Stimulated activated CD8-positive, alpha-beta memory T cell treated with anti-CD3 and anti-CD28 coated beads, Interleukin-15, amount 100 ng/mL, for 1 hour (primary cell): ENCODE measurements around the gene SMG1.
"Not testable (repeated sequence)": the region's sequence is repeated elsewhere in the genome, so short reads cannot be mapped to it uniquely, and the experiment has no call there.

Experiments used
- DNase-seq: peaks from one replicate; pipeline ENCODE4 v3.0.0-alpha.2; 2020; ENCODE audit warnings: low read depth

SMG1 gene

DNA sequence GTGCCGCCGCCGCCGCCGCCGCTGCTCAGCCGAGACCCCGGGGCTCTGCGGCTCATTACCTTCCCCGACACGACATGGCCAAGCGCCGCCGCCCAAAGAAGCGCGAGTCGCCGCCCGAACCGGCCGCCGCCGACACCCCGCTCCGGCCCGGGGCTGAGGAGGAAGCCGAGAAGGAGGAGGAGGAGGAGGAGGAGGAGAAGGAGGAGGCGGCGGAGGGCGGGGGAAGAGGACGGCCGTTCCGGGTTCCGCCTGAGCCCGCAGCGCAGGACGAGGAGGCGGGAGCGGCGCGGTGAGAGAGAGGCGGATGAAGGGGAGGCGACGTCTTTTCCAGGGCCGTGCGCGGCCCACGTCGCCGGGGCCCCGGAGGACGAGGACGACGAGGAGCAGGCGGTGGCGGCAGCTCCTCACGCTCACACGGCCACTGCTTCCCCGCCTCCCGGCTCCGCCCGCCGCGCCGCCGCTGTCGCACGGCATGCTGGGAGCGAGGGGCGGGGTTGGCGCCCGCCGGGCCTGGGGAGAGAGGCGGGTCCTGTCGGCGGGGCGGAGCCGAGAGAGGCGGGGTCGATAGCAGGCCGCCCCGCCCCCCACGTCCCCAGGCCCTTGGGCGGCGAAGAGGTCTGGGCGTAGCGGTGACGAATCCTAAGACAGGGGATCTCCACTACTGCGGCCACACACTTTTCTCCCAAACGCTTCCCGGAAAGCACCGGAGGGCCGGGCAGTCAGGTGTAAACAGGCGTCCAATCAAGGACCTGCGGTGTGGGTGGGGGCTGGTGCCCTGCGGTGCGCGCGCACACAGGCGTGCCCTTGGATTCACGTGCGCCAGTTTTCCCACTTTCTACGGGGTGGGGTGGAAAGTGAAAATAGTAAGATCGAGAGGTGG, at the start of gene SMG1:
TSS of gene SMG1 (minus strand) at position 423 of the 880 bp plus-strand sequence. CDS start at position 56, 367 bp downstream.
- peak; percentile 81 for DNase-seq

DNA sequence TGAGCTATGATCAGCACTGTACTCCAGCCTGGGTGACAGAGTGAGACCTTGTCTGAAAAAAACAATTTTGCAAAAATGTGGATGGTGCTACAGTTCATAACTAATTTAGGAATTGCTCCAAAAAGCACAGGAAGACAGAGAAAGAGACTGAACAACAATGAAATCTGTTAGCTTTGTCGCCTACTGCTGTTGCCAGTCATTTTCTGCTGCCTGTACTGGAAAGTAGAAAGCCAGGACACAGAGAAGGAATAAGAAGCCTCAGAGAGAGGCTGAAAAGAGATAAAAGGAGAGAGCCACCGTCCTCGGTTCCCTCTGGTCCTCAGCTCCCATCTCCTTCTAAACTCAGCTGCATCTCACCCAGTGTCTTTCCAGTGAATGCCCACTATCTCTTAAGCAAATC, 48.9 kb upstream of the SMG1 start:
- no peak for DNase-seq

DNA sequence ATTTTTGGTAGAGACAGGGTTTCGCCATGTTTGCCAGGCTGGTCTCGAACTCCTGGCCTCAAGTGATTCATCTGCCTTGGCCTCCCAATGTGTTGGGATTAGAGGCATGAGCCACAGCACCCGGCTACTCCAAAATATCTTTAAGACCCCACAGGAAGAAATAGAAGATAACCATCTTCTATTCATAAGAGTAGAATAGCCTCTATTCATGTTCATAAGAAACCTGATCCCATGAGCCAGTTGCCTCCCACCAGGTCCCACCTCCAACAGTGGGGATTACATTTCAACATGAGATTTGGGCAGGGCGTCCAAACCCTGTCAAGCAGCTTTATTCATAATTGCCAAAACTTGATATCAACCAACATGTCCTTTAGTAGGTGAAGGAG, 43.6 kb upstream of the SMG1 start:
- no peak for DNase-seq

DNA sequence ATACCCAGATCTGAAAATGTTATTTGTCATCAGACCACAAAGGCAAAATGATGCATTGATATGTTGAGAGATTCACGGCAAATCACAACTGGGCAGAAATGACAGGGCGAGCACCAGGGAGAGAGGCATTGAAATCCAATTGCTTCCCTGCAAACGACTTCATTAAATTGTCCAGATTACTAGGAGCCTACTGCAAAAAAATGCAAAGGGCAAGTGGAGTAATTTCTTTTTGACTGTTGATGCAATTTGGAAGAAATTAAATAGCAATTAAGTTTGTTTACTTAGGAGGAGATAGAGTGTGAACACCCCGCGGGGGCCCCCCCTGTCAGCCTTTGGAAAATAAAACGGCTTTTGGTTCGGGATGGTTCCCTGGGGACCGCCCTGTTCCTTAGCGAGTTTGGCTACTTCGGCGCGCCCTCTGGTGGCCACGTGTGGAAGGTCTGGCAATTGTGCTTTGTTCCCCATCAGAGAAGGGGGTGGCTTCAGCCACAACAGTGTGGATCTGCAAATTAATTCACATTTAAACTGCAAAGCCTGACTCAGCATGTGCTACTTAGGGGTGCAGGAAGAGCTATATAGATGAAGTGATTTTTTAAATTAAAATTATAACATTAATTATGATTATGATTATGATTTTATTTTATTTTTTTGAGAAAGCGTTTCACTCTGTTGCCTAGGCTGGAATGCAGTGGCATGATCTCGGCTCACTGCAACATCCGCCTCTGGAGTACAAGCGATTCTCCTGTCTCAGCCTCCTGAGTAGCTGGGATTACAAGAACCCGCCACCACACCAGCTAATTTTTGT, 43.0 kb upstream of the SMG1 start:
- peak; percentile 68 for DNase-seq

DNA sequence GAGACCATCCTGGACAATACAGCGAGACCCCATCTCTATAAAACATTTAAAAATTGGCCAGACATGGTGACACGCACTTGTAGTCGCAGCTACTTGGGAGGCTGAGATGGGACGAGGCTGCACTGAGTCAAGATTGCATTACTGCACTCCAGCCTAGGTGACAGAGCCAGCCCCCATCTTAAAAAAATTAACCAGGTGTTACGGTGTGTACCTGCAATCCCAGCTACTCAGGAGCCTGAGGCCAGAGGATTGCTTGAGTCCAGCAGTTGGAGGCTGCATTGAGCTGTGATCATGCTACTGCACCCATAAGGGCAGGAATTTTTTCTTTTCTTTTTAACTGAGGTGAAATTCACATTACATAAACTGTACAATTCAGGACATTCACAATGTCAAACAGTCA, 40.6 kb upstream of the SMG1 start:
- no peak for DNase-seq

DNA sequence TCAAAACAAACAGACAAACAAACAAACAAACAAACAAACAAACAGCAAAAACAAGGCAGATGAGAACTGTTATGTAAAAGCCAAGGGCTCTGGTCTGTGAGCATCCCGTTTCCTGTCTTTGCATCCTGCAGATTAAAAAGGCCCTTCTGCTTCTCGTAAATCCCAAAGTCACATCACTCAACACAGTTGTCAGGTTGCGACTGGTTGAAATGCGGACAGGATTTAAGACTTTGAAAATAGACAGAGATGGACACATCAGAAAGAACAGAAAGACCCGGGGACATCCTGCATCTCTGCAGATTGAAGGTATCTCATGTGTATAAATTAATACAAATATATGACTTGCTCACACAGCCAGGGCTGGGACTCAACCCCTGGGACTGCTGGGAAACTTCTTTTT, 39.3 kb upstream of the SMG1 start:
- DNase-seq, result no peak

DNA sequence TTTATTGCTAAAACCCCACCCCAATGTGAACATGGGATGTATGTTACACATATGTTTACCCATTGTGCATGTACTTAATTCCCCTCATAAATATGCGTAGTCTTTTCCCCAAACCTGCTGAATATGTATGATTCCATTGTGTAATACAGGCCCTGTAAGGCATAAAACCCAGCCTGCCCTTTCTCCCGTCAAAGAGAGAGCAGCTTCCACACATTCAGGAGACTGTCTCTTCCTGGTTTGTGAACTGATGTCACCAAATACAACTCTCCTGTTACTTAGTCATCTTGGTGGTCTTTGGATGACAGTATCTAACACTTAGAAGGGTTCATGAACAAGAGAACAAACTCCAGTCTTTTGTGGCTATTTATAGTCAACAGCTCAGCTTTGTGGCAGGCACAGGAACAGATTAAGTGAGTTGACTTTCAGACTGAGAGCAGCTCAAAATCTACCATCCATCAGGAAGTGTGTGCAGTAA, 32.9 kb upstream of the SMG1 start:
- DNase-seq, result no peak

DNA sequence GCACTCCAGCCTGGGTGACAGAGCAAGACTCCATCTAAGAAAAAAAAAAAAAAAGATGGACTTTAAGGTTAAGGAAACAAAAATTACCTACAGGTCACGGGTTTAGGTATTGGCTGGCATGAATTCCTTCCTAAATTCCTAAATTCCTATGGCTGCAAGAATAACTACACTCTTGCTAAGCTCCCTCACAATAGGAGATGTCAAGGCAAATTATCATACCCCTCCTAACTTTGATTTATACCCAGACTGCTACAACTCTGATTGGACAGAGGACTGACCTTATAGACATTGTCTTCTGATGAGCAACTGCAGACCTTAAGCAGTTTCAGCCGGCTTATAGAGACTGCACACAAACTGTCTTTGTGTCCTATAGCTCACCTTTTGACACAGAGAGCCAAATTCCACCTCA, 32.4 kb upstream of the SMG1 start:
- no peak for DNase-seq

DNA sequence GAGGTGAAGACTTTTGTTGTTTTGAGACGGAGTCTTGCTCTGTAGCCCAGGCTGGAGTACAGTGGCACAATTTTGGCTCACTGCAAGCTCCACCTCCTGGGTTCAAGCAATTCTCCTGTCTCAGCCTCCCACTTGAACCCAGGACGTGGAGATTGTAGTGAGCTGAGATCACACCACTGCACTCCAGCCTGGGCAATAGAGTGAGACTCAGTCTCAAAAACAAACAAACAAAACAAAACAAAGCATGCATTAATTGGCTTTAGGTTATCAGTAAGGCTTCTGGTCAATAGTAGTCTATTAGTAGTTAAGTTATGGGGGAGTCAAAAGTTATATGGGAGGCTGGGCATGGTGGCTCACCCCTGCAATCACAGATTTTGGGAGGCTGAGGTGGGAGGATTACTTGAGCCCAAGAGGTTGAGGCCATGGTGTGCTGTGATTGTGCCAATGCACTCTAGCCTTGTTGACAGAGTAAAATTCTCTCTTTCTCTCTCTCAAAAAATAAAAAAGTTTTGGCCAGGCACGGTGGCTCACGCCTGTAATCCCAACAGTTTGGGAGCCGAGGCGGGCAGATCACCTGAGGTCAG, 30.5 kb upstream of the SMG1 start:
- not testable (repeated sequence) for DNase-seq

DNA sequence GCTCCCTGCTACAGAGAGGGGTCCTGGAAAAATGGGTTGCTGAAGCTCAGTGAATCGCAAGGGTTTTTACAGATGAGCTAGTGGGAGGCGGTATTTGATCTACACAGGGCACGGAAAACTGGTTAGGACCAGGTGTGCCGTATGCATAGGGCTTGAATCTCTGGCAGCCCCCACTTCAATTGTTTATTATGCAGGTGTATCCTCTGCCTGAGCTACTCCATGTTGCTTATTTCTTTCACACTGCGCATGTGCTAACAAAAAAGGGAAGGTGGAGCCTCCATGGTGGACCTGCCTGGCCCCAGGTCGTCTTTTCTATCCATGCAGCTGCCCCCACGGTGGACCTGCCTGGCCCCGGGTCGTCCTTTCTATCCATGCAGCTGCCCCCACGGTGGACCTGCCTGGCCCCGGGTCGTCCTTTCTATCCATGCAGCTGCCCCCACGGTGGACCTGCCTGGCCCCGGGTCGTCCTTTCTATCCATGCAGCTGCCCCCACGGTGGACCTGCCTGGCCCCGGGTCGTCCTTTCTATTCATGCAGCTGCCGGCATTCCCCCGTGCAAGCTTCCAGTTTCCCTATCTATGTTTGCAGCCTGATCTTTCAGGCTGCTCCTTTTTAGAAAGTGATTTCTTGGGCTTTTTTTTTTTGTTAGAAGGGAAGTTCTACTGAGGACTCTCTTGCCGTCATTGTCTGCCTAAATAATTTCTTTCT, 29.8 kb upstream of the SMG1 start:
- not testable (repeated sequence) for DNase-seq

DNA sequence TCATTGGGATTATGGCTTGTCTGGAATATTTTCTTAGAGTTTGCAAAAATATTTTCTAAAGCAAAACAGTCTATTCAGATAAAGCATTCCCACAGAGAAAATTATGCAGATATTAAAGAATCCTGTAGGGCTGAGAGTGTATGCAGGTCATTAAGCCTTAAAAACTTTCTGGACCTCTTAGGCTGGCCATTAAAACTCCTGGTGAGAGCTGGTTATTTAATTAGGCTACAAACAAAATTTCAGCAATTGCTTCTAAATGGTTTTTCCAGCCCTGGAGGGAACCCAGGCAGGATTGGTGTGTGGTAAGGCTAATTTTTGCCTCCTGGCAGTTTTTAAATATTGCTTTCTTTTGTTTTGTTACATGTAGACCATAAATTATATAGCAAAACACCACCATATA, 27.3 kb upstream of the SMG1 start:
- no peak for DNase-seq

DNA sequence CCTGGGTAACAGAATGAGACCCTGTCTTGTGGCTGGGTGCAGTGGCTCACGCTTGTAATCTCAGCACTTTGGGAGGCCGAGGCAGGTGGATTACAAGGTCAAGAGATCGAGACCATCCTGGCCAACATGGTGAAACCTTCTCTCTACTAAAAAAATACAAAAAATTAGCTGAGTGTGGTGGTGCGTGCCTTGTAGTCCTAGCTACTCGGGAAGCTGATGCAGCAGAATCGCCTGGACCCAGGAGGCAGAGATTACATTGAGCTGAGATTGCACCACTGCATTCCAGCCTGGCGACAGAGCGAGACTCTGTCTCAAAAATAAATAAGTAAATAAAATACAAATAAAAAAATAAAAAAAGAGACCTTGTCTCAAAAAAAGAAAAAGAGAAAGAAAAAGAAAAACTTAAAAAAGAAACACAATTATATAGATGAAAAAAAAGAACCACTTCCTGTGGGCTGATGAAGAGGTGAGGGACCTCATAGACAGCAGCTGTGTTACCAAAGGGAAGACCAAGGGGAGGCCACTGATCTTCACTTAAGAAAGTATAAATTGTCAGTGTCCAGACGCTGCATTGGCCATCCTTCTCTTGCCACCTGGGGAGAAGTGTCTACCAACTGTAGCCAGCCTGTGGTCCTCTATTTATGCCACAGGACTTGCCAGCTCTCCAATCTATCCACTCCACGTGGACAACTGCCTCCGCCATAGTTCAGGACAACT, 24.4 kb upstream of the SMG1 start:
- DNase-seq, result no peak

DNA sequence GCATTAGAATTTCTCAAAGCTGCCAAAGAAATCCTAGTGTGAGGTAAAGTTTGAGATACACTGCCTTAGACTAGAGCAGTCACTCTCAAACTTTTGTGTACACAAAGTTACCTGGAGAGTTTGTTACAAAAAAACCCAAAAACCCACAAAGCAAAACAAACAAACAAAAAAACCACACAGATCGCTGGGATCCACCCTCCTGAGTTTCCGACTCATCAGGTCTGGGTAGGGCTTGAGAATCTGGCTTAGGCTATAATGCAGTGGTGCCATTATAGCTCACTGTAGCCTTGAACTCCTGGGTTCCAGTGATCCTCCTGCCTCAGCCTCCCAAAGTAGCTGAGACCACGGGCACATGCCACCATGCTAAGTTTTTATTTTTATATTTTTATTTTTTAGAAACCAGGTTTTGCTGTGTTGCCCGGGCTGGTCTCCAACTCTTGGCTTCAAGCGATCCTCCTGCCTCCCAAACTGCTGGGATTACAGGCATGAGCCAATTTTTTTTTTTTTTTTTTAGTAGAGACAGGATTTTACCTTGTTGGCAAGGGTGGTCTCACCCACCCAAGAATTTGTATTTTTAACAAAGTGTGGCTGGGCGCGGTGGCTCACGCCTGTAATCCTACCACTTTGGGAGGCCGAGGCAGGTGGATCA, 22.3 kb upstream of the SMG1 start:
- no peak for DNase-seq

DNA sequence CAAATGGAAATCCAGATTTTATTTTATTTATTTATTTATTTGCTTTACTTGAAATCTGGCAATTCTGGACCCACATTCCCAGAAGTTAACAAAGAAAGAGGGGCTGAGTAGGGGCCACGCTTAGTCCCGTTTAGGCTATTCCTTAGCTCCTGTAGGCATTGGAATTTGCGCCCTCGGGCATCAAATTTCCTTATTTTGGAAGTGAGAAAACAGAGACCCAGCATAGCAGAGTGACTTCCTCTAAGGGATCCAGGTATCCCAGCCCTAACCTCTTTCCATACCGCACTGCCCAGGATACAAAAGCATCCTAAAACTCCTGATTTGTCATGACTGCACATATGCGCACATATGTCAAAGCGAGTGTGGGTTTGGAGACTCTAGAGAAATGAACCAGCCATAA, 19.0 kb upstream of the SMG1 start:
- no peak for DNase-seq

DNA sequence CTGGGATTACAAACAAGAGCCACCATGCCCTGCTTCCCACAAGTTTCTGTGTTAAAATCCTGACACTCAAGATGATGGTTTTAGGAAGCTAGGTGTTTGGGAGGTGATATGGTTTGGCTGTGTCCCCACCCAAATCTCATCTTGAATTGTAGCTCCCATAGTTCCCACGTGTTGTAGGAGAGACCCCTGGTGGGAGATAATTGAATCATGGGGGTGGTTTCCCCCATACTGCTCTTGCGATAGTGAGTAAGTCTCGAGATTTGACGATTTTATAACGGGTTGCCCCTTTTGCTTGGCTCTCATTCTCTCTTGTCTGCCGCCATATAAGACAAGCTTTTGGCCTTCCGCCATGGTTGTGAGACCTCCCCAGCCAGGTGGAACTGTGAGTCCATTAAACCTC, 17.2 kb upstream of the SMG1 start:
- DNase-seq, result no peak

DNA sequence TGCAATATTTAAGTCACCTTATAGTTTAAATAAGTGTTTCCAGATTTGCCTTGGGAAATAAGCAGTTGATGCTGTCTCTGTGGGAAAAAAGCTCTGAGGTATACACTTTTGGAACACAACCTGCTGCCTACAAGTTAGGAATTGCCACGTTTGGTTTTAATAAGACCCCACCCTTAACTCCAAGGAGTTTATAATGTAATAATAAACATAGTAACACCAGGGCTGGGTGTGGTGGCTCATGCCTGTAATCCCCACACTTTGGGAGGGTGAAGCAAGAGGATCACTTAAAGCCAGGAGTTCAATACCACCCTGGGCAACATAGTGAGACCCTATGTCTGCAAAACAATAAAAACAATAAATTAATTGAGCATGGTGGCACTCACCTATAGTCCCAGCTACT, 15.9 kb upstream of the SMG1 start:
- DNase-seq, result no peak

DNA sequence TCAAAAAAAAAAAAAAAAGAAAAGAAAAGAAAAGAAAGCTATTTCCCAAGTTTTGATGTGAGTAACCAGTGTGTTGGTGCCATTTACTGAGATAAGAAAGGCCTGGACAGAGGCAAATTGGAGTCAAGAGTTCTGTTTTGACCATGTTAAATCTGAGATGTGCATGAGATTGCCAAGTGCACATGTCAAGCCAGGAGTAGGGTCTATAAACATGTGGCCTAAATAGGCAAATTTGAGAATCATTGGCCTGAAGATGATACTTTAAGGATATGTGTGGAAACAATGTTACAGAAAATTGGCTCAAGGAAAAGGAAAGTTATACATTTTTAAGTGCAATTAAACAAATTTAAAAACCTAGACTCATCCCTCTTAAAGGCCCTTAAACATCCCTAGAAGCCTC, 15.3 kb upstream of the SMG1 start:
- no peak for DNase-seq

DNA sequence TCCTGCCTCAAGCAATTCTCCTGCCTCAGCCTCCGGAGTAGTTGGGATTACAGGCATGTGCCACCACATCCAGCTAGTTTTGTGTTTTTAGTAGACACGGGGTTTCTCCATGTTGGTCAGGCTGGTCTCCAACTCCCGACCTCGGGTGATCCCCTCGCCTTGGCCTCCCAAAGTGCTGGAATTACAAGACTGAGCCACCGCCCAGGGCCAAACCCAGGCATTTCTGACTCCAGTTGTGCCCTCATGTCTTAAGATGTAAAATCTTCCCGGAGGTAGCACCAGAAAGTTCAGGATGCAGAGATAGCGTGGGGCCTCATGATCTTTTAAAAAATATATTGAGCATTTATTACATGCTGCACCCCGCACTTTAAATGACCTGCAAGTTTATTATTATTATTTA, 12.8 kb upstream of the SMG1 start:
- no peak for DNase-seq

DNA sequence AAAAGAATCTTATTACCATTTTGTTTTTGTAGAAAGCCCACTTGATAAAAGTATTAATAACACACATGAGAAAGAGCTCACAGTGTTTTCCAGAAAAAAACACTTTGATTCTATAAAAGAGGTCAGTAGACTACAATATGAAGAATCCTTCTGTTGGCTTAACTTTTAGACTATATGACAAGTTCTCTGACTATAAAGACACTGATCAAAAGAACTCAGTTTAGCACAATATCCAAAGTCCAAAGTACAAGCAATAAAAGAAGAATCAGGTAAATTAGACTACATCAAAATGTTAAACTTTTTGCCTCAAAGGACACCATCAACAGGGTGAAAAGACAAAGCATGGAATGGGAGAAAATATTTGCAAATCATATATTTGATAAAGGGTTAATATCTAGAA, 11.2 kb upstream of the SMG1 start:
- DNase-seq, result no peak

DNA sequence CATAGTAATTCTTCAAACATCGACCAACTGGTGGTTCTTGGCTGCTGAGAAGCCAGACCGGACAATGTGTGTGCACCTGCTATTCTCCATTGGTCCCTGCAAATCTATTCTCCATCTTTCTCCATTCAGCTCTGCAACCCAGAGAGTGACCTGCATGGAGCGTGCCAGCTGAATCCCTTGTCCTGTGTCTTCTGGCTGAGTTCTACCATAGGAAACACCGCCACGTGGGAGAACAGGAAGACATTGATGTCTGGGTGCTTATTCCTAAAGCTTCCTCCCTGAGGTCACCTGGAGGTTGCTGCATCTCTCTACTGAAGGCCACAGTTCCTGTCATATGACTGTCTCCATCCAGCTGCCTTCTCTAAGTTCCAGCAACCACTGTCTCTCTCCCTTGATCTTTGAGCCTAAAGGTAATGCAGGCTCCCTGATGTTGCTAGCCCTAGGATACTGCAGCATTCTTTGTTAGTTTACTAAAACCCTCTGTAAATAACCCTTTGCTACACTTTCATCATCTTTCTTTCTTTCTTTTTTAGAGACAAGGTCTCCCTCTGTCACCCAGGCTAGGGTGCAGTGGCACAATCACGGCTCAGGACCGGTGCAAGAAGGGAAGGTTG, 10.6 kb upstream of the SMG1 start:
- DNase-seq, result no peak

DNA sequence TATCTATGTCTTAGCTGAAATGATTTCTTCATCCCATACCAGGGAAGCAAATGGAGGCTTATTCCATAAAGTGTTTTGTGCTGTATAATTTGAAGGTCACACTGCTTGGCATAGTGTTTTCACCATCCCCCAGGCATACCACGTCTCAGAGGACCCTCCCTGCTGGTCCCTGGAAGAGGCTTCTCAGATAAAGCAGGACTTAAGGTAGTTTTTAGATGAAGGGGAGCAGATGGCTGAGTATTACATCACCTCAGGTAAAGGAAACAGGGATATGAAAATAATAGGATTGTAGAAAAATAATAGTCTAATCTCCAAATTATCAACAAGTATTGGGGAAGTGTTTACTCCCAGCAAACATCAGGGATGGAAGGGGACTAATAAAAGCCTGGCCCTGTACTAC, 7.3 kb upstream of the SMG1 start:
- no peak for DNase-seq
